ENCODE data around the gene CHRNE.

The CHRNE gene

DNA sequence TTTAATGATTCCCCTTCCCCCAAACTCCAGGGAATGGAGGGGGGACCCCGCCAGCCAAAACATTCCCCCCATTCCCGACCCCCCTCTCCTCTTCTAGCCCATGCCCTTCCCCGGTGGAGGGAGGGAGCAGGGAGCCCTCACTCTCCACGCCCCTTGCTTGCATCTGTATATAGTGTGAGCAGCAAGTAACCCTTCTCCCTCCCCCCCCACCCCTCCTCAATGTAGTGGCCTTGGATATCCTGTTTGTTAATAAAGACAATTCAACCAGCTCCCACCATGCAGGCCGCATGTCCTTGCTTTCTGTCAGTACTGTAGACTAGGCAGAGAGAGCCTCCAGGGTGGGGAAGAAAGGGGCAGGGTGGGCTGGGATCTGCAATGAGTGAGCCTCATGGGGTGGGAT lies 5.1 kb downstream of the CHRNE start:
- no peak overlapping the region for H3K4me3 ChIP-seq (ENCODE audit: low read length)
- DNase-seq (ENCODE audit: low read depth), result no peak
- TF ChIP-seq, protein P1, sequence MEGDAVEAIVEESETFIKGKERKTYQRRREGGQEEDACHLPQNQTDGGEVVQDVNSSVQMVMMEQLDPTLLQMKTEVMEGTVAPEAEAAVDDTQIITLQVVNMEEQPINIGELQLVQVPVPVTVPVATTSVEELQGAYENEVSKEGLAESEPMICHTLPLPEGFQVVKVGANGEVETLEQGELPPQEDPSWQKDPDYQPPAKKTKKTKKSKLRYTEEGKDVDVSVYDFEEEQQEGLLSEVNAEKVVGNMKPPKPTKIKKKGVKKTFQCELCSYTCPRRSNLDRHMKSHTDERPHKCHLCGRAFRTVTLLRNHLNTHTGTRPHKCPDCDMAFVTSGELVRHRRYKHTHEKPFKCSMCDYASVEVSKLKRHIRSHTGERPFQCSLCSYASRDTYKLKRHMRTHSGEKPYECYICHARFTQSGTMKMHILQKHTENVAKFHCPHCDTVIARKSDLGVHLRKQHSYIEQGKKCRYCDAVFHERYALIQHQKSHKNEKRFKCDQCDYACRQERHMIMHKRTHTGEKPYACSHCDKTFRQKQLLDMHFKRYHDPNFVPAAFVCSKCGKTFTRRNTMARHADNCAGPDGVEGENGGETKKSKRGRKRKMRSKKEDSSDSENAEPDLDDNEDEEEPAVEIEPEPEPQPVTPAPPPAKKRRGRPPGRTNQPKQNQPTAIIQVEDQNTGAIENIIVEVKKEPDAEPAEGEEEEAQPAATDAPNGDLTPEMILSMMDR (conservative IDR thresholded peaks at IDR 0.05; ENCODE audit: low read depth, low read length), result no peak

DNA sequence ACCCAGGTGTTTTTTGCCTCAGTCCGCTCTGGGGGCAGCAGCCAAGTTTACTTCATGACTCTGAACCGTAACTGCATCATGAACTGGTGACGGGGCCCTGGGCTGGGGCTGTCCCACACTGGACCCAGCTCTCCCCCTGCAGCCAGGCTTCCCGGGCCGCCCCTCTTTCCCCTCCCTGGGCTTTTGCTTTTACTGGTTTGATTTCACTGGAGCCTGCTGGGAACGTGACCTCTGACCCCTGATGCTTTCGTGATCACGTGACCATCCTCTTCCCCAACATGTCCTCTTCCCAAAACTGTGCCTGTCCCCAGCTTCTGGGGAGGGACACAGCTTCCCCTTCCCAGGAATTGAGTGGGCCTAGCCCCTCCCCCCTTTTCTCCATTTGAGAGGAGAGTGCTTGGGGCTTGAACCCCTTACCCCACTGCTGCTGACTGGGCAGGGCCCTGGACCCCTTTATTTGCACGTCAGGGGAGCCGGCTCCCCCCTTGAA lies 5.7 kb downstream of the CHRNE start:
- TF ChIP-seq, protein P1 (conservative IDR thresholded peaks at IDR 0.05; ENCODE audit: low read depth, low read length), result no peak

GRCh38 chr17:4896332-4897197 lies 6.3 kb downstream of the CHRNE start:
- no peak overlapping the region for H3K4me3 ChIP-seq (ENCODE audit: low read length)
- no peak for DNase-seq (ENCODE audit: low read depth)
- TF ChIP-seq, protein P1 (conservative IDR thresholded peaks at IDR 0.05; ENCODE audit: low read depth, low read length), result no peak

More for the DNA sequence above, 5.7 kb downstream of the CHRNE start:
- no peak overlapping the region for H3K4me3 ChIP-seq (ENCODE audit: low read length)
- DNase-seq (ENCODE audit: low read depth), result no peak

- no peak overlapping the region for H3K4me3 ChIP-seq (ENCODE audit: low read length)
- no peak for DNase-seq (ENCODE audit: low read depth)
- TF ChIP-seq, protein P1 (conservative IDR thresholded peaks at IDR 0.05; ENCODE audit: low read depth, low read length), result peak; percentile 9
These were observed 7.1 kb downstream of the CHRNE start for GRCh38 chr17:4895657-4896331.

DNA sequence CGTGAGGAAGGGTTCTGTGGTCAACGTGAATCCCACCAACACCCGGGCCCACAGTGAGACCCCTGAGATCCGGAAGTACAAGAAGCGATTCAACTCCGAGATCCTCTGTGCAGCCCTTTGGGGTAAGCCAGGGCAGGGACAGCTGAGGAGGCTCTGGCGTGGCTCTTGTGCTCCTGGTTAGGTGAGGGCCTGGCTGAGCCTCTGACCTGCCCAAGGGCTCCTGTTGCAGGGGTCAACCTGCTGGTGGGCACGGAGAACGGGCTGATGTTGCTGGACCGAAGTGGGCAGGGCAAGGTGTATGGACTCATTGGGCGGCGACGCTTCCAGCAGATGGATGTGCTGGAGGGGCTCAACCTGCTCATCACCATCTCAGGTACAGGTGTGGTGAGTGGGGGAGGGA lies 7.8 kb downstream of the CHRNE start:
- H3K4me3 ChIP-seq (ENCODE audit: low read length), result no peak overlapping the region
- TF ChIP-seq, protein P1 (conservative IDR thresholded peaks at IDR 0.05; ENCODE audit: low read depth, low read length), result no peak

DNA sequence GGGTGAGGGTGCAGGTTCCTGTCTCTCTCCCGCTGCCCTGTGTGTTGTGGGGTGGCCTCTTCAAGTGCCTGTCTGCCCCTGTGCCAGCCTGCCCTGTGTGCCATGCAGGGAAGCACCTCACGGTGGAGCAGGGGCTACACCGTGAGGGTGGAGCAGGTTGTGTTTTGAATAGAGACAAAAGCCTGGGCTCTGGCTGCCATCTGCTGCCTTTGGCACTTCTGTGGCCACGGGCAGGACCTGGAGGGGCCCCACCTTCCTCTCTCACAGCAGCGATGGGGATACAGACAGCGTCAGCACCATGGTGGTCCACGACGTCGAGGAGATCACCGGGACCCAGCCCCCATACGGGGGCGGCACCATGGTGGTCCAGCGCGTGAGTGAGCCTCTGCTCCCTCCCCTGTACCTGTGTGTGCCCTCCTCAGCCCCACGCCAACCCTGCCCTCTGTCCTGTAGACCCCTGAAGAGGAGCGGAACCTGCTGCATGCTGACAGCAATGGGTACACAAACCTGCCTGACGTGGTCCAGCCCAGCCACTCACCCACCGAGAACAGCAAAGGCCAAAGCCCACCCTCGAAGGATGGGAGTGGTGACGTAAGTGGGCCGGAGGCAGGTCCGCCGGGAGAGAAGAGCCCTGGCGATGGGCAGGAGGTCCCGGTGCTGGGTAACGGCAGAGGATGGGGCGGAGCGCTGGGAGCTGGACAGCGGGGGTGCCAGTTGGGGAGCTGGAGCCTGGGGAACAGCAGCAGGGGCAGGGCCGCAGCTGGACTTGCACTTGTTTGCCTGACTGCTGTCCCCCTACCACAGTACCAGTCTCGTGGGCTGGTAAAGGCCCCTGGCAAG lies 9.0 kb downstream of the CHRNE start:
- TF ChIP-seq, protein P1 (conservative IDR thresholded peaks at IDR 0.05; ENCODE audit: low read depth, low read length), result no peak
- no peak for DNase-seq (ENCODE audit: low read depth)
- no peak overlapping the region for H3K4me3 ChIP-seq (ENCODE audit: low read length)

More for the DNA sequence above, 7.8 kb downstream of the CHRNE start:
- DNase-seq (ENCODE audit: low read depth), result no peak
